ENCODE results near the gene FOXN3. TPM values are rescaled to one million over a fixed set of nuclear protein-coding genes. Genes with fewer than 3 reads are reported as not detected.
A peak's percentile ranks its signal among the peaks of the same experiment; 100 is the strongest.

The FOXN3 gene
- total RNA-seq, 4 donors from 2014 or later: 66.1 to 130 (median 109) TPM

DNA sequence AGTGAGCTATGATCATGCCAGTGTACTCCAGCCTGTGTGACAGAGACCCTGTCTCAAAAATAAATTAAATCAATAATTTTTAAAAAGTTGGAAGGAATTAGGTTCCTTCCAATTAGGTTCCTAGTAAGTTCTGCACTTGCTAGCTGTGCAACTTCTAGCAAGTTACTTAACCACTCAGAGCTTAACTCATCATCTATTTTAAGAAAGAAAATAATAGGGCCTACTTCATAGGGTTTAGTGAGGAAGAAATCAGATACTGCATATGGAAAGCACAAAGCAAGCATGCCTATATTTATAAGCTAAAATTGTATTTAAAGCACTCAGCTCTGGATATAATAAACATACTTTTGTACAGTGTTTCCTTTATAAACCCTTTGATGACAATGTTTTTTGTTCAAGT, 10.7 kb downstream of the FOXN3 start:
- Histone ChIP-seq H3K9me3 (no peaks in the 10 kb centered on the region), H3K27ac (peak overlapping the region in 1 of 4 donors; percentile 11), H3K4me3 (no peak overlapping the region), H3K4me1 (peaks cover 3 to 47% (median 11%) of the 10 kb centered on the region in 4 donors), H3K36me3 (peaks cover 0 to 7% (median 1%) of the 10 kb centered on the region in 4 donors), H3K27me3 (no peaks in the 10 kb centered on the region)
- no peak for TF ChIP-seq POLR2AphosphoS5 (IDR thresholded peaks at IDR 0.05)
- no peak for TF ChIP-seq POLR2A (IDR thresholded peaks at IDR 0.05)
- TF ChIP-seq EP300 (IDR thresholded peaks at IDR 0.05; ENCODE audit: low read depth): no peak
- no peak for TF ChIP-seq CTCF (IDR thresholded peaks at IDR 0.05)
- intact Hi-C loops (cut with DNase I; ENCODE audit: low total_unique reads) (loop anchor here (10.0 kb wide), 1 partner anchor 52 kb away; no protein-coding TSS in a partner anchor), in situ Hi-C loops (cut with MboI; ENCODE audit: low pct_ligation_motif_present in 1 of 4, low pct_unique_long_range_greater_than_20kb in 1 of 4, low sequenced_read_pairs in 3 of 4) (loop anchor here in 2 of 4 donors (25.0 kb wide), 2 partner anchors 369 to 506 kb away; no protein-coding TSS in a partner anchor)
- no peak for DNase-seq

- in situ Hi-C loops (cut with MboI; ENCODE audit: low pct_ligation_motif_present in 1 of 4, low pct_unique_long_range_greater_than_20kb in 1 of 4, low sequenced_read_pairs in 3 of 4): loop anchor here in 2 of 4 donors (25.0 kb wide), 2 partner anchors 368 to 507 kb away; no protein-coding TSS in a partner anchor
- 98% methylated on average over 5 of the region's 5 CpGs; no CpG with 5 or more reads in 1 of the 2 donors for WGBS, 2 donors (ENCODE audit: low coverage in 1 of 2)
Measured at GRCh38 chr14:89405712-89406111, 11.3 kb downstream of the FOXN3 start.

DNA sequence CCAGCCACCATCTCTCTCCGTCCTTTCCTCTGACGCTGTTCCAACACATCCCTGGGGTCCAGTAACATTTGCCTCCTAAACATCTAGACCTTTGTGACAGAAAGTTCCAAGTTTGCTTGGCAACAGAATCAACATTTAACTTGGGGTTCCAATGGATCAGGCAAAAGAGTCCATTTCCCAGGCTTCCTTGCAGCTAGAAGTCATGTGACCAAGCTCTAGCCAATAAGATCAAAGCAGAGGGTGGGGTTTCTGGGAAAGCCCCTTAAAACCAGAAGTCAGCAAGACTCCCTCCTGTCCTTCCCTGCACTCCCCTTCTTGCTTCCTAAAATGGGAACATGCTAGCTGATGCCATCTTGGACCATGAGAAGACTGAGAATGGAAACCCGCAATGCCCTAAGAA, 14.7 kb downstream of the FOXN3 start:
- Histone ChIP-seq H3K4me1 (peaks cover 0 to 34% (median 14%) of the 10 kb centered on the region in 4 donors), H3K36me3 (no peaks in the 10 kb centered on the region), H3K9me3 (no peaks in the 10 kb centered on the region), H3K27ac (no peak overlapping the region), H3K4me3 (no peak overlapping the region), H3K27me3 (no peaks in the 10 kb centered on the region)
- intact Hi-C loops (cut with DNase I; ENCODE audit: low total_unique reads): loop anchor here (10.0 kb wide), 1 partner anchor 48 kb away; no protein-coding TSS in a partner anchor
- in situ Hi-C loops (cut with MboI; ENCODE audit: low pct_ligation_motif_present in 1 of 4, low pct_unique_long_range_greater_than_20kb in 1 of 4, low sequenced_read_pairs in 3 of 4): loop anchor here in 2 of 4 donors (25.0 kb wide), 2 partner anchors 365 to 510 kb away; no protein-coding TSS in a partner anchor
- TF ChIP-seq EP300 (IDR thresholded peaks at IDR 0.05; ENCODE audit: low read depth): no peak
- 96 to 100% methylated on average over 3 of the region's 3 CpGs for WGBS, 2 donors (ENCODE audit: low coverage in 1 of 2)
- no peak for DNase-seq

More at GRCh38 chr14:89405712-89406111, 11.3 kb downstream of the FOXN3 start:
- intact Hi-C loops (cut with DNase I; ENCODE audit: low total_unique reads): loop anchor here (10.0 kb wide), 1 partner anchor 51 kb away; no protein-coding TSS in a partner anchor
- TF ChIP-seq CTCF (IDR thresholded peaks at IDR 0.05): no peak
- no peak for TF ChIP-seq POLR2A (IDR thresholded peaks at IDR 0.05)
- TF ChIP-seq EP300 (IDR thresholded peaks at IDR 0.05; ENCODE audit: low read depth): no peak
- TF ChIP-seq POLR2AphosphoS5 (IDR thresholded peaks at IDR 0.05): no peak
- Histone ChIP-seq H3K4me1 (peaks cover 3 to 41% (median 12%) of the 10 kb centered on the region in 4 donors), H3K36me3 (peaks cover 0 to under 1% (median 0%) of the 10 kb centered on the region in 4 donors), H3K9me3 (no peaks in the 10 kb centered on the region), H3K27ac (no peak overlapping the region), H3K27me3 (no peaks in the 10 kb centered on the region), H3K4me3 (no peak overlapping the region)
- no peak for DNase-seq

DNA sequence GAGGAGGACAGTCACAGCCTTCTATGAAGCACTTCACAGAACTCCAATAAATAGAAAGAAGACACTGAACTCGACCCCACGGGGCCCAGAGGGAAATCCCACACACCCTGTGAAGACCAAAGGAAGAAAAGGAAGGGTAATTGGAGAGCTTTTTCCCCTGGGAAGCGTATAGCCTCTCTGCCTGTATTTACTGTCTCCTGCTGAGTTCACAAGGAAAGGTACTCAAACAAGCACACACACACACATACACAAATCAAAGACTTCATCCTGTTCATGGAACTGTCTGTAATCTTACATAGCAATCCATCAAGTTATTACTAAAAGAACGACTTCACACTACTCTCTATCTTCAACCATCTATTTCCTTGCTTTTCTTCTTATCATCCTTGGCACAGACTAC, 15.3 kb downstream of the FOXN3 start:
- 43 to 70% methylated on average over 1 to 4 of the region's 4 CpGs for WGBS, 2 donors (ENCODE audit: low coverage in 1 of 2)
- Histone ChIP-seq H3K27me3 (no peaks in the 10 kb centered on the region), H3K4me1 (peaks cover 0 to 28% (median 10%) of the 10 kb centered on the region in 4 donors), H3K4me3 (no peak overlapping the region), H3K36me3 (no peaks in the 10 kb centered on the region), H3K9me3 (no peaks in the 10 kb centered on the region), H3K27ac (no peak overlapping the region)
- no peak for TF ChIP-seq POLR2AphosphoS5 (IDR thresholded peaks at IDR 0.05)
- TF ChIP-seq POLR2A (IDR thresholded peaks at IDR 0.05): no peak
- no peak for TF ChIP-seq CTCF (IDR thresholded peaks at IDR 0.05)
- in situ Hi-C loops (cut with MboI; ENCODE audit: low pct_ligation_motif_present in 1 of 4, low pct_unique_long_range_greater_than_20kb in 1 of 4, low sequenced_read_pairs in 3 of 4): loop anchor here in 2 of 4 donors (25.0 kb wide), 2 partner anchors 364 to 511 kb away; no protein-coding TSS in a partner anchor
- DNase-seq: no peak
- intact Hi-C loops (cut with DNase I; ENCODE audit: low total_unique reads): loop anchor here (10.0 kb wide), 1 partner anchor 47 kb away; no protein-coding TSS in a partner anchor

Measured in transverse colon (tissue), 4 donors.